GM12878 (cell line): ENCODE measurements around the gene COPS7A. TPM values are rescaled to one million over a fixed set of nuclear protein-coding genes. Genes with fewer than 3 reads are reported as not detected.

Experiments
- ASH2L ChIP-seq: fragments of 300-600, 200-600 bp; sonication (generic); IDR thresholded peaks from 2 replicates; pipeline ENCODE4 v1.6.1; 2017; ENCODE audit warnings: low read depth, mild to moderate bottlenecking, borderline replicate concordance
- CREB1 ChIP-seq: IDR thresholded peaks from 2 replicates; pipeline ENCODE4 v1.6.1; 2012; ENCODE audit warnings: low read depth, mild to moderate bottlenecking, inconsistent platforms
- DPF2 ChIP-seq: fragments of 450-650 bp; IDR thresholded peaks from 2 replicates; pipeline ENCODE4 v1.6.1; 2017; ENCODE audit warnings: mild to moderate bottlenecking
- GATAD2B ChIP-seq: fragments of 450-650 bp; conservative IDR thresholded peaks from 2 replicates; pipeline ENCODE4 v1.6.1; 2017; ENCODE audit warnings: low read depth, mild to moderate bottlenecking, moderate library complexity
- JUNB ChIP-seq: IDR thresholded peaks from 2 replicates; pipeline ENCODE4 v1.6.1; 2016; ENCODE audit warnings: antibody characterized with exemption, mild to moderate bottlenecking
- LARP7 ChIP-seq: fragments of 450-650 bp; IDR thresholded peaks from 2 replicates; pipeline ENCODE4 v1.6.1; 2017; ENCODE audit warnings: mild to moderate bottlenecking
- MTA3 ChIP-seq: IDR thresholded peaks from 2 replicates; pipeline ENCODE4 v1.6.1; 2012; ENCODE audit warnings: low read length, inconsistent platforms, borderline replicate concordance
- SMAD5 ChIP-seq: IDR thresholded peaks from 2 replicates; pipeline ENCODE4 v1.6.1; 2016; ENCODE audit warnings: antibody characterized with exemption, low read depth
- SMC3 ChIP-seq: IDR thresholded peaks from 2 replicates; pipeline ENCODE4 v1.6.1; 2011; ENCODE audit warnings: low read length, improper control_type of control experiment, borderline replicate concordance
- SREBF2 ChIP-seq: IDR thresholded peaks from 2 replicates; pipeline ENCODE4 v1.6.1; 2012; ENCODE audit warnings: mild to moderate bottlenecking, low read length
- SRF ChIP-seq, 2 experiments: IDR thresholded peaks; 2 replicates each; pipeline ENCODE4 v1.6.1; 2011; ENCODE audit warnings: low read depth in 2 of 2, low read length in 2 of 2, mild to moderate bottlenecking in 1 of 2, moderate library complexity in 1 of 2
- TARDBP ChIP-seq: IDR thresholded peaks from 2 replicates; pipeline ENCODE4 v1.6.1; 2016; ENCODE audit warnings: borderline replicate concordance
- TCF3 ChIP-seq: IDR thresholded peaks from 2 replicates; pipeline ENCODE4 v1.6.1; 2012; ENCODE audit warnings: low read depth, mild to moderate bottlenecking, low read length, borderline replicate concordance; ENCODE audit not compliant: insufficient read depth
- TCF7 ChIP-seq: IDR thresholded peaks from 2 replicates; pipeline ENCODE4 v1.6.1; 2014; ENCODE audit warnings: antibody characterized with exemption, borderline replicate concordance
- ZSCAN29 ChIP-seq: fragments of 450-650 bp; IDR thresholded peaks from 2 replicates; pipeline ENCODE4 v1.6.1; 2017; ENCODE audit warnings: mild to moderate bottlenecking, moderate library complexity
- polyA plus RNA-seq, 11 experiments: library from polyadenylated mRNA; depleted of rRNA in 4 of 11; unstranded in 6 of 11; stranded (reverse) in 5 of 11; fragments of >200 nt; fragmentation: Nextera tagmentation in 4 of 11; fragmentation: Illumina TruSeq in 1 of 11; extraction: Ambion mirVana in 4 of 11; extraction: Trizol in 1 of 11; gene quantifications; 1 replicate in 1 of 11; 2 replicates in 10 of 11; pipeline versions ENCODE4 v1.2.1 to v1.2.3, GENCODE V29; 2011 to 2016; ENCODE audit warnings: inconsistent platforms in 2 of 11, missing spikeins in 2 of 11, low read depth in 1 of 11
- total RNA-seq, 4 experiments: library from RNA; depleted of rRNA in 3 of 4; stranded (reverse); fragments of >200 nt in 3 of 4; fragmentation: Illumina TruSeq in 1 of 4; extraction: Trizol in 1 of 4; gene quantifications; 2 replicates each; pipeline versions ENCODE4 v1.2.1 to v1.2.3, GENCODE V29; 2013 to 2021
- TF ChIP-seq, protein P1 (sequence below): fragments of 450-650 bp; IDR thresholded peaks from 2 replicates; pipeline ENCODE4 v1.6.1; 2017; ENCODE audit warnings: borderline replicate concordance
- TF ChIP-seq, protein P2 (sequence below): fragments of 450-650 bp; IDR thresholded peaks from 2 replicates; pipeline ENCODE4 v1.6.1; 2014; ENCODE audit warnings: mild to moderate bottlenecking
- TF ChIP-seq, protein P3 (sequence below): IDR thresholded peaks from 2 replicates; pipeline ENCODE4 v1.6.1; 2012; ENCODE audit warnings: low read depth, low read length, improper control_type of control experiment
- TF ChIP-seq, protein P4 (sequence below): IDR thresholded peaks from 2 replicates; pipeline ENCODE4 v1.6.1; 2011; ENCODE audit warnings: mild to moderate bottlenecking, low read depth, low read length, moderate library complexity; ENCODE audit not compliant: insufficient replicate concordance
- TF ChIP-seq, protein P5 (sequence below): fragments of 450-650 bp; IDR thresholded peaks from 2 replicates; pipeline ENCODE4 v1.6.1; 2017; ENCODE audit warnings: mild to moderate bottlenecking, moderate library complexity

Gene COPS7A
- total and polyA plus RNA-seq, 10 of the 15 experiments (the other 5 are each of a cell fraction or from before 2014, with no cell fraction given): 25.7 to 74.0 (median 51.9) TPM

DNA sequence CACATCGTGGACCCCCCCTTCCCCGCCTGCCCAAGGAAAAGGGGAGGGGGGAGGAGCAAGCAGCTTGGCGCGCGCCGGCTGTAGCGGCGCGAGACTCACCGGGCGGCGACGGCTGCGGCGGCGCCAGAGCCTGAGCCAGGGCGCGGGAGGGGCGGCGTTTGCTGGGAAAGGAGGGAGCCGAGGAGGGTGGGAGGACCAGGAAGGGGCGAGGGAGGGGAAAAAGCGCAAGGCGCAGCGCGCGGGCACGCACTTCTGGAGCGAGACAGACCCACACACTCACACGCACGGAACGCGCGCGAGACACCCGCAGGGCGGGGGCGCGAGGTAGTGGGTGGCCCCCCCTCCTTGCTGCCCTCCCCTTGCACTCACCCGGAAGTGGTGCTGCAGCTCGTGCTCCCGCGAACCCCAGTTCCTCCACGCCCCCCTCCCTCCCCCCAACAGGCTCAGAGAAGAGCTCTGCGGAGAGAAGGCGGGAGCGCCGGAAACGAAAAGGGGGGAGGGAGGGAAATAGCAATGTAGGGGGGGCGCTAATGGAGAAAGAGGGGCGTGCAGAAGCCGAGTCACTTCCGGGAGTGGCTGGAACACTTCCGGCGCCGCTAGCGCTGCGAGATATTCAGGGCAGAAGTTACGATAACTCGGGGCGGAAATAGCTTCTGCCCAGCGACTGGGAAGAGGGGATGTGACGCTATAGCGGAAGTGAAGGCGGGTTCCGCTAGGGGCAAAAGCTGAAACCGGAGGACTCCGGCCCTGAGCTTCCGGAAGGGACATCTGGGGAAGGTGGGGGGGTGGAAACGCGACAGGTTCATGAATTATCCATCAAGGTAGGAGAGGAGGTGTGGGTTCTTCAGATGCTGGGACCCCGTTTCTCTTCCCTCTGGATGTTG is 34.6 kb upstream of the COPS7A start, which contains the start of gene ZNF384 (continued):
- peak; percentile 54 for TF ChIP-seq LARP7
- TF ChIP-seq, protein P1, sequence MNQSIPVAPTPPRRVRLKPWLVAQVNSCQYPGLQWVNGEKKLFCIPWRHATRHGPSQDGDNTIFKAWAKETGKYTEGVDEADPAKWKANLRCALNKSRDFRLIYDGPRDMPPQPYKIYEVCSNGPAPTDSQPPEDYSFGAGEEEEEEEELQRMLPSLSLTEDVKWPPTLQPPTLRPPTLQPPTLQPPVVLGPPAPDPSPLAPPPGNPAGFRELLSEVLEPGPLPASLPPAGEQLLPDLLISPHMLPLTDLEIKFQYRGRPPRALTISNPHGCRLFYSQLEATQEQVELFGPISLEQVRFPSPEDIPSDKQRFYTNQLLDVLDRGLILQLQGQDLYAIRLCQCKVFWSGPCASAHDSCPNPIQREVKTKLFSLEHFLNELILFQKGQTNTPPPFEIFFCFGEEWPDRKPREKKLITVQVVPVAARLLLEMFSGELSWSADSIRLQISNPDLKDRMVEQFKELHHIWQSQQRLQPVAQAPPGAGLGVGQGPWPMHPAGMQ: no peak
- TF ChIP-seq SRF (IDR thresholded peaks at IDR 0.05; ENCODE audit: low read depth in 2 of 2, low read length in 2 of 2): peak; percentile 92 to 95
- TF ChIP-seq, protein P2, sequence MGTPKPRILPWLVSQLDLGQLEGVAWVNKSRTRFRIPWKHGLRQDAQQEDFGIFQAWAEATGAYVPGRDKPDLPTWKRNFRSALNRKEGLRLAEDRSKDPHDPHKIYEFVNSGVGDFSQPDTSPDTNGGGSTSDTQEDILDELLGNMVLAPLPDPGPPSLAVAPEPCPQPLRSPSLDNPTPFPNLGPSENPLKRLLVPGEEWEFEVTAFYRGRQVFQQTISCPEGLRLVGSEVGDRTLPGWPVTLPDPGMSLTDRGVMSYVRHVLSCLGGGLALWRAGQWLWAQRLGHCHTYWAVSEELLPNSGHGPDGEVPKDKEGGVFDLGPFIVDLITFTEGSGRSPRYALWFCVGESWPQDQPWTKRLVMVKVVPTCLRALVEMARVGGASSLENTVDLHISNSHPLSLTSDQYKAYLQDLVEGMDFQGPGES: no peak
- TF ChIP-seq ZSCAN29: no peak
- TF ChIP-seq, protein P3, sequence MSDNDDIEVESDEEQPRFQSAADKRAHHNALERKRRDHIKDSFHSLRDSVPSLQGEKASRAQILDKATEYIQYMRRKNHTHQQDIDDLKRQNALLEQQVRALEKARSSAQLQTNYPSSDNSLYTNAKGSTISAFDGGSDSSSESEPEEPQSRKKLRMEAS: no peak; the same call in 1 of the 2 replicates
- peak; percentile 99 for TF ChIP-seq CREB1
- TF ChIP-seq, protein P4, sequence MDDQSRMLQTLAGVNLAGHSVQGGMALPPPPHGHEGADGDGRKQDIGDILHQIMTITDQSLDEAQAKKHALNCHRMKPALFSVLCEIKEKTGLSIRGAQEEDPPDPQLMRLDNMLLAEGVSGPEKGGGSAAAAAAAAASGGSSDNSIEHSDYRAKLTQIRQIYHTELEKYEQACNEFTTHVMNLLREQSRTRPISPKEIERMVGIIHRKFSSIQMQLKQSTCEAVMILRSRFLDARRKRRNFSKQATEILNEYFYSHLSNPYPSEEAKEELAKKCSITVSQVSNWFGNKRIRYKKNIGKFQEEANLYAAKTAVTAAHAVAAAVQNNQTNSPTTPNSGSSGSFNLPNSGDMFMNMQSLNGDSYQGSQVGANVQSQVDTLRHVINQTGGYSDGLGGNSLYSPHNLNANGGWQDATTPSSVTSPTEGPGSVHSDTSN: no peak
- TF ChIP-seq SREBF2: peak; percentile 61; the same call in 1 of the 2 replicates
- TF ChIP-seq TARDBP: peak; percentile 90; the same call in 1 of the 2 replicates
- TF ChIP-seq DPF2: peak; percentile 65
- no peak for TF ChIP-seq JUNB
- TF ChIP-seq SMAD5: peak; percentile 64; the same call in 1 of the 2 replicates
- TF ChIP-seq TCF3: peak; percentile 32; the same call in 1 of the 2 replicates
- TF ChIP-seq ASH2L: no peak
- 0 out of 2 replicates have a peak, but pooled peaks have one; percentile 12 for TF ChIP-seq TCF7
- no peak; the same call in 1 of the 2 replicates for TF ChIP-seq MTA3
- TF ChIP-seq, protein P5, sequence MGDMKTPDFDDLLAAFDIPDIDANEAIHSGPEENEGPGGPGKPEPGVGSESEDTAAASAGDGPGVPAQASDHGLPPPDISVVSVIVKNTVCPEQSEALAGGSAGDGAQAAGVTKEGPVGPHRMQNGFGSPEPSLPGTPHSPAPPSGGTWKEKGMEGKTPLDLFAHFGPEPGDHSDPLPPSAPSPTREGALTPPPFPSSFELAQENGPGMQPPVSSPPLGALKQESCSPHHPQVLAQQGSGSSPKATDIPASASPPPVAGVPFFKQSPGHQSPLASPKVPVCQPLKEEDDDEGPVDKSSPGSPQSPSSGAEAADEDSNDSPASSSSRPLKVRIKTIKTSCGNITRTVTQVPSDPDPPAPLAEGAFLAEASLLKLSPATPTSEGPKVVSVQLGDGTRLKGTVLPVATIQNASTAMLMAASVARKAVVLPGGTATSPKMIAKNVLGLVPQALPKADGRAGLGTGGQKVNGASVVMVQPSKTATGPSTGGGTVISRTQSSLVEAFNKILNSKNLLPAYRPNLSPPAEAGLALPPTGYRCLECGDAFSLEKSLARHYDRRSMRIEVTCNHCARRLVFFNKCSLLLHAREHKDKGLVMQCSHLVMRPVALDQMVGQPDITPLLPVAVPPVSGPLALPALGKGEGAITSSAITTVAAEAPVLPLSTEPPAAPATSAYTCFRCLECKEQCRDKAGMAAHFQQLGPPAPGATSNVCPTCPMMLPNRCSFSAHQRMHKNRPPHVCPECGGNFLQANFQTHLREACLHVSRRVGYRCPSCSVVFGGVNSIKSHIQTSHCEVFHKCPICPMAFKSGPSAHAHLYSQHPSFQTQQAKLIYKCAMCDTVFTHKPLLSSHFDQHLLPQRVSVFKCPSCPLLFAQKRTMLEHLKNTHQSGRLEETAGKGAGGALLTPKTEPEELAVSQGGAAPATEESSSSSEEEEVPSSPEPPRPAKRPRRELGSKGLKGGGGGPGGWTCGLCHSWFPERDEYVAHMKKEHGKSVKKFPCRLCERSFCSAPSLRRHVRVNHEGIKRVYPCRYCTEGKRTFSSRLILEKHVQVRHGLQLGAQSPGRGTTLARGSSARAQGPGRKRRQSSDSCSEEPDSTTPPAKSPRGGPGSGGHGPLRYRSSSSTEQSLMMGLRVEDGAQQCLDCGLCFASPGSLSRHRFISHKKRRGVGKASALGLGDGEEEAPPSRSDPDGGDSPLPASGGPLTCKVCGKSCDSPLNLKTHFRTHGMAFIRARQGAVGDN: peak; percentile 9; the same call in 1 of the 2 replicates
- TF ChIP-seq GATAD2B: peak; percentile 51; the same call in 1 of the 2 replicates
- no peak for TF ChIP-seq SMC3
